Neural cell (in vitro differentiated cells): ENCODE results near the gene AK4. TPM values are rescaled to one million over a fixed set of nuclear protein-coding genes. Genes with fewer than 3 reads are reported as not detected.

Experiments used
- H2AFZ ChIP-seq: fragments of 200-600, 300-800 bp; sonication (generic), shearing (Covaris generic); 2 replicates; pipeline ENCODE4 v1.6.0; 2014; ENCODE audit warnings: low read depth, mild to moderate bottlenecking, antibody characterized with exemption, low read length, moderate library complexity
- H3F3A ChIP-seq: fragments of 200-600 bp; shearing (Covaris generic); 2 replicates; pipeline ENCODE4 v1.6.1; 2016; ENCODE audit warnings: mild to moderate bottlenecking, moderate library complexity, mixed read lengths, antibody characterized with exemption, low read length; ENCODE audit not compliant: insufficient read depth, poor library complexity, severe bottlenecking
- H3K27ac ChIP-seq: fragments of 200-600, 300-800 bp; sonication (generic), shearing (Covaris generic); 2 replicates; pipeline ENCODE4 v1.5.1; 2014; ENCODE audit warnings: mild to moderate bottlenecking, low read length, moderate library complexity
- H3K27me3 ChIP-seq: fragments of 300-800, 200-600 bp; sonication (generic), shearing (Covaris generic); 2 replicates; pipeline ENCODE4 v1.6.0; 2014; ENCODE audit warnings: mild to moderate bottlenecking, low read depth, low read length, moderate library complexity; ENCODE audit not compliant: insufficient read depth
- H3K36me3 ChIP-seq: fragments of 300-800, 200-600 bp; sonication (generic), shearing (Covaris generic); 2 replicates; pipeline ENCODE4 v1.5.1; 2014; ENCODE audit warnings: mild to moderate bottlenecking, antibody characterized with exemption, low read length, moderate library complexity; ENCODE audit not compliant: insufficient read depth
- H3K4me2 ChIP-seq: fragments of 300-800, 200-600 bp; sonication (generic), shearing (Covaris generic); 2 replicates; pipeline ENCODE4 v1.6.0; 2014; ENCODE audit warnings: mild to moderate bottlenecking, low read length
- H3K4me3 ChIP-seq: fragments of 300-800, 200-600 bp; sonication (generic), shearing (Covaris generic); 2 replicates; pipeline ENCODE4 v1.5.1; 2014; ENCODE audit warnings: mild to moderate bottlenecking, low read length, moderate library complexity
- H3K79me2 ChIP-seq: fragments of 200-600 bp; shearing (Covaris generic); replicated peaks from 2 replicates; pipeline ENCODE4 v1.6.0; 2014; ENCODE audit warnings: mild to moderate bottlenecking, low read length, moderate library complexity; ENCODE audit not compliant: insufficient read depth
- H3K9ac ChIP-seq: fragments of 300-800, 200-600 bp; sonication (generic), shearing (Covaris generic); 2 replicates; pipeline ENCODE4 v1.6.1; 2016; ENCODE audit warnings: mild to moderate bottlenecking, low read length, mixed read lengths
- H3K9me2 ChIP-seq: fragments of 200-600 bp; shearing (Covaris generic); 2 replicates; pipeline ENCODE4 v1.6.1; 2016; ENCODE audit warnings: mild to moderate bottlenecking, low read length, mixed read lengths; ENCODE audit not compliant: insufficient read depth
- H3K9me3 ChIP-seq: fragments of 200-600, 300-800 bp; sonication (generic), shearing (Covaris generic); 2 replicates; pipeline ENCODE4 v1.6.1; 2016; ENCODE audit warnings: mild to moderate bottlenecking, mixed run types, low read length, moderate library complexity, mixed read lengths
- H4K20me1 ChIP-seq: fragments of 200-600 bp; shearing (Covaris generic); 2 replicates; pipeline ENCODE4 v1.6.1; 2016; ENCODE audit warnings: mild to moderate bottlenecking, mixed run types; ENCODE audit not compliant: insufficient read depth
- EP300 ChIP-seq: fragments of 450-650 bp; conservative IDR thresholded peaks from 2 replicates; pipeline ENCODE4 v1.6.1; 2014; ENCODE audit warnings: antibody characterized with exemption, mild to moderate bottlenecking, moderate library complexity; ENCODE audit not compliant: poor library complexity, severe bottlenecking
- EZH2 ChIP-seq: fragments of 200-600, 300-800 bp; shearing (Covaris generic), sonication (generic); IDR thresholded peaks from 2 replicates; pipeline ENCODE4 v1.6.1; 2014; ENCODE audit warnings: antibody characterized with exemption, low read length, borderline replicate concordance, mild to moderate bottlenecking; ENCODE audit not compliant: insufficient read depth, poor library complexity, severe bottlenecking
- MXI1 ChIP-seq: fragments of 450-650 bp; conservative IDR thresholded peaks from 2 replicates; pipeline ENCODE4 v1.6.1; 2014; ENCODE audit warnings: antibody characterized with exemption, mild to moderate bottlenecking; ENCODE audit not compliant: poor library complexity, severe bottlenecking
- POLR2AphosphoS5 ChIP-seq: IDR thresholded peaks from 2 replicates; pipeline ENCODE4 v1.6.1; 2012
- RAD21 ChIP-seq: fragments of 450-650 bp; conservative IDR thresholded peaks from 2 replicates; pipeline ENCODE4 v1.6.1; 2014; ENCODE audit warnings: antibody characterized with exemption, mild to moderate bottlenecking, moderate library complexity
- SMC3 ChIP-seq: fragments of 450-650 bp; conservative IDR thresholded peaks from 2 replicates; pipeline ENCODE4 v1.6.1; 2014; ENCODE audit warnings: antibody characterized with exemption, mild to moderate bottlenecking, moderate library complexity; ENCODE audit not compliant: poor library complexity
- TAF1 ChIP-seq: IDR thresholded peaks from 2 replicates; pipeline ENCODE4 v1.6.1; 2012; ENCODE audit warnings: low read depth
- polyA plus RNA-seq: library from polyadenylated mRNA; depleted of rRNA; stranded (reverse); fragments of >200 nt; gene quantifications from 2 replicates; pipeline ENCODE4 v1.2.3, GENCODE V29; 2014
- TF ChIP-seq, protein P1 (sequence below): fragments of 450-650 bp; IDR thresholded peaks from 2 replicates; pipeline ENCODE4 v1.5.1; 2014; ENCODE audit warnings: antibody characterized with exemption, mild to moderate bottlenecking, moderate library complexity; ENCODE audit not compliant: poor library complexity, severe bottlenecking
- TF ChIP-seq, protein P2 (sequence below): IDR thresholded peaks from 2 replicates; pipeline ENCODE4 v1.6.1; 2012; ENCODE audit warnings: borderline replicate concordance

AK4 gene
- polyA plus RNA-seq, 1 donor from 2014 or later: 1.9 TPM

DNA sequence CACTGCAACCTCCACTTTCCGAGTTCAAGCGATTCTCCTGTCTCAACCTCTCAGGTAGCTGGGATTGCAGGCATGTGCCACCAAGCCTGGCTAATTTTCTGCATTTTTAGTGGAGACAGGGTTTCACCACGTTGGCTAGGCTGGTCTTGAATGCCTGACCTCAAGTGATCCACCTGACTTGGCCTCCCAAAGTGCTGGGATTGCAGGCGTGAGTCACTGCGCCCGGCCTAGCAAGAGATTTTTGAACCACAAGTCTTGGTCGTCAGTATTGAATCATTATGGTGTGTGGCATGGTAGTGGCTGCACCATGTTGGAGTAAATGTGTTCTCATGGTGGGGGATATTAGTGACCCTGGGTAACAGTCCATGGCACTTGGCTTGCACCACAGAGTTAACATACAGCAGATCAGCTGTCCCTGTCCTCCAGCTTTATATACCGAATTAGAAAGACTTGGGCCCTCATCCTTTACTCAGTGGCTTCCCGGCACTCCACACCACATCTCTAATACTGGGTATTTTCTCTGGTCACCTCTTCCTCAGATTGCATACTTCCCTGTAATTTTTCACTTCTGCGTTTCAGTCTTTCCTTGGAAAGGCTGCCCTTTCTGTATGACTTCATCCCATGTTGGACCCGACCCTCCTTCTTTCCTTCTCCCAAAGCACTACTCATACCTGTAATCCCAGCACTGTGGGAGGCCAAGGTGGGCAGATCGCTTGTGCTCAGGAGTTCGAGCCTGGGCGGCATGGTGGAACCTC, 25.1 kb downstream of the AK4 start:
- H2AFZ ChIP-seq: no peak overlapping the region
- H3K36me3 ChIP-seq: no peaks in the 10 kb centered on the region
- H3K9ac ChIP-seq: no peak overlapping the region
- no peaks in the 10 kb centered on the region for H3K9me2 ChIP-seq
- no peaks in the 10 kb centered on the region for H3K9me3 ChIP-seq
- no peaks in the 10 kb centered on the region for H3K79me2 ChIP-seq
- TF ChIP-seq MXI1 (no peak), EP300 (no peak), EZH2 (no peak)
- TF ChIP-seq, protein P1, sequence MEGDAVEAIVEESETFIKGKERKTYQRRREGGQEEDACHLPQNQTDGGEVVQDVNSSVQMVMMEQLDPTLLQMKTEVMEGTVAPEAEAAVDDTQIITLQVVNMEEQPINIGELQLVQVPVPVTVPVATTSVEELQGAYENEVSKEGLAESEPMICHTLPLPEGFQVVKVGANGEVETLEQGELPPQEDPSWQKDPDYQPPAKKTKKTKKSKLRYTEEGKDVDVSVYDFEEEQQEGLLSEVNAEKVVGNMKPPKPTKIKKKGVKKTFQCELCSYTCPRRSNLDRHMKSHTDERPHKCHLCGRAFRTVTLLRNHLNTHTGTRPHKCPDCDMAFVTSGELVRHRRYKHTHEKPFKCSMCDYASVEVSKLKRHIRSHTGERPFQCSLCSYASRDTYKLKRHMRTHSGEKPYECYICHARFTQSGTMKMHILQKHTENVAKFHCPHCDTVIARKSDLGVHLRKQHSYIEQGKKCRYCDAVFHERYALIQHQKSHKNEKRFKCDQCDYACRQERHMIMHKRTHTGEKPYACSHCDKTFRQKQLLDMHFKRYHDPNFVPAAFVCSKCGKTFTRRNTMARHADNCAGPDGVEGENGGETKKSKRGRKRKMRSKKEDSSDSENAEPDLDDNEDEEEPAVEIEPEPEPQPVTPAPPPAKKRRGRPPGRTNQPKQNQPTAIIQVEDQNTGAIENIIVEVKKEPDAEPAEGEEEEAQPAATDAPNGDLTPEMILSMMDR: no peak
- H3K27me3 ChIP-seq: no peaks in the 10 kb centered on the region
- H4K20me1 ChIP-seq: no peaks in the 10 kb centered on the region
- no peak overlapping the region for H3K27ac ChIP-seq
- no peak overlapping the region for H3K4me3 ChIP-seq
- no peak overlapping the region for H3K4me2 ChIP-seq
- no peaks in the 10 kb centered on the region for H3F3A ChIP-seq

DNA sequence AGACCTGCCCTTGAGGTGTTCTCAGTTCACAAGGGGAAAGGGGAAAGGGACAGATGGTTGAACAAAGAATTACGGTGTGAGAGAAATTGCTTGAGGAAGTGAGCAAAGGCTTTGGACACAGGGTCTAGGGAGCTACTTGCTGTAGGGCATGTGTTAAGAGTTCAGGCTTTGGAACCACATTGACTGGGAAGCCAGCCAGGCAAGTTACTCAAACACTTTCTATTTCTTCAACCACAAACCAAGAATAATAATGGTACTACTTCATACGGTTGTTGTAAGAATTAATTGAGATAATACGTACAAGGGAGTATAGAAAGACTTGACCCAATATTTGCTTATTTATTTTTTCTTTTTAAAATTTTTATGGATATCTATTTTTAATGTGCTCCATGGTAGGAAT, 26.6 kb downstream of the AK4 start:
- H3K4me2 ChIP-seq: no peak overlapping the region
- no peak overlapping the region for H3K9ac ChIP-seq

More for the DNA sequence above, 26.6 kb downstream of the AK4 start:
- TF ChIP-seq POLR2AphosphoS5 (no peak), RAD21 (no peak), MXI1 (no peak), EZH2 (no peak), SMC3 (no peak), EP300 (no peak), TAF1 (no peak)
- TF ChIP-seq, protein P1: no peak
- TF ChIP-seq, protein P2, sequence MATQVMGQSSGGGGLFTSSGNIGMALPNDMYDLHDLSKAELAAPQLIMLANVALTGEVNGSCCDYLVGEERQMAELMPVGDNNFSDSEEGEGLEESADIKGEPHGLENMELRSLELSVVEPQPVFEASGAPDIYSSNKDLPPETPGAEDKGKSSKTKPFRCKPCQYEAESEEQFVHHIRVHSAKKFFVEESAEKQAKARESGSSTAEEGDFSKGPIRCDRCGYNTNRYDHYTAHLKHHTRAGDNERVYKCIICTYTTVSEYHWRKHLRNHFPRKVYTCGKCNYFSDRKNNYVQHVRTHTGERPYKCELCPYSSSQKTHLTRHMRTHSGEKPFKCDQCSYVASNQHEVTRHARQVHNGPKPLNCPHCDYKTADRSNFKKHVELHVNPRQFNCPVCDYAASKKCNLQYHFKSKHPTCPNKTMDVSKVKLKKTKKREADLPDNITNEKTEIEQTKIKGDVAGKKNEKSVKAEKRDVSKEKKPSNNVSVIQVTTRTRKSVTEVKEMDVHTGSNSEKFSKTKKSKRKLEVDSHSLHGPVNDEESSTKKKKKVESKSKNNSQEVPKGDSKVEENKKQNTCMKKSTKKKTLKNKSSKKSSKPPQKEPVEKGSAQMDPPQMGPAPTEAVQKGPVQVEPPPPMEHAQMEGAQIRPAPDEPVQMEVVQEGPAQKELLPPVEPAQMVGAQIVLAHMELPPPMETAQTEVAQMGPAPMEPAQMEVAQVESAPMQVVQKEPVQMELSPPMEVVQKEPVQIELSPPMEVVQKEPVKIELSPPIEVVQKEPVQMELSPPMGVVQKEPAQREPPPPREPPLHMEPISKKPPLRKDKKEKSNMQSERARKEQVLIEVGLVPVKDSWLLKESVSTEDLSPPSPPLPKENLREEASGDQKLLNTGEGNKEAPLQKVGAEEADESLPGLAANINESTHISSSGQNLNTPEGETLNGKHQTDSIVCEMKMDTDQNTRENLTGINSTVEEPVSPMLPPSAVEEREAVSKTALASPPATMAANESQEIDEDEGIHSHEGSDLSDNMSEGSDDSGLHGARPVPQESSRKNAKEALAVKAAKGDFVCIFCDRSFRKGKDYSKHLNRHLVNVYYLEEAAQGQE: no peak
- H3K79me2 ChIP-seq: no peaks in the 10 kb centered on the region
- H3K27me3 ChIP-seq: no peaks in the 10 kb centered on the region
- no peaks in the 10 kb centered on the region for H3F3A ChIP-seq
- H4K20me1 ChIP-seq: no peaks in the 10 kb centered on the region
- no peak overlapping the region for H2AFZ ChIP-seq
- H3K27ac ChIP-seq: no peak overlapping the region
- H3K9me2 ChIP-seq: no peaks in the 10 kb centered on the region
- H3K4me3 ChIP-seq: no peak overlapping the region
- H3K9me3 ChIP-seq: no peaks in the 10 kb centered on the region
- no peaks in the 10 kb centered on the region for H3K36me3 ChIP-seq
